Retina (tissue), 1 donor: ENCODE measurements around the gene UBE2Q2.
"Not testable (repeated sequence)": the region's sequence is repeated elsewhere in the genome, so short reads cannot be mapped to it uniquely, and the experiment has no call there.

Experiments
- DNase-seq: peaks from one replicate; pipeline ENCODE4 v3.0.0-alpha.2; 2016

The UBE2Q2 gene

DNA sequence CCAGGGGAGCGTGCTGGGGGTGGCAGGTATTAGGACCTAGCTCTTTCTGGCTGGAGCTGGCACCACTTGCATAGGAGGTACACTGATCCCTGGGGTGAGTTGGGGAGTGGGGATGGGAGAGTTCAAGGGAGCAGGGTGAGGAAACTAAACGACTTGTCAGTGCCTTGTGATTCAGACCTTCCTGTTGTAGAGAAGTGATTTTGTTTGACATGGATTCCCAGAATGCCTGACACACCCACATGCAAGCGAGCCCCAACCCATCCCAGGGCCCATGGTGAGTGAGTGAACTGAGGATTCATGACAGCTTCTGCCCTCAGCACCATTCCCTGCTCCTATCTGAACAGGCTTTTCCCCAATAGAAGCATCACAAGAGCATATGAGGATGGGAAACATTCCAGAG lies 15.6 kb upstream of the UBE2Q2 start:
- DNase-seq = no peak

DNA sequence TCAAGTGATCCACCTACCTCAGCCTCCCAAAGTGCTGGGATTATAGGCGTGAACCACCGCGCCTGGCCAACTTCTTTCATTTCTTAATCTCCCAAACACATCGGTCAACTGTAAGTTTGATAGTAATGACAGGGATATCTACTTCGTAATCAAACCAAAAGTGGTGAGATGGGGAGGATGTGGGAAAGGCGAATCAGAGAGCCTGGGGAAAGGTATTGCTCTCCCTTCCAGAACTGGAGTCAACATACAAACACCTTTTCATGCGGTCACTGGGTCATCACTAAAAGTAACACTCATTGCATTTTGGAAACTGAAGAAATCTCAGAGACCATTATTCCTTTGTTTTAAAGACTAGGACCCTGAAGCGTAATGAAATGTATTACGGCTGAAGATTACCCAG lies 14.8 kb upstream of the UBE2Q2 start:
- no peak for DNase-seq

DNA sequence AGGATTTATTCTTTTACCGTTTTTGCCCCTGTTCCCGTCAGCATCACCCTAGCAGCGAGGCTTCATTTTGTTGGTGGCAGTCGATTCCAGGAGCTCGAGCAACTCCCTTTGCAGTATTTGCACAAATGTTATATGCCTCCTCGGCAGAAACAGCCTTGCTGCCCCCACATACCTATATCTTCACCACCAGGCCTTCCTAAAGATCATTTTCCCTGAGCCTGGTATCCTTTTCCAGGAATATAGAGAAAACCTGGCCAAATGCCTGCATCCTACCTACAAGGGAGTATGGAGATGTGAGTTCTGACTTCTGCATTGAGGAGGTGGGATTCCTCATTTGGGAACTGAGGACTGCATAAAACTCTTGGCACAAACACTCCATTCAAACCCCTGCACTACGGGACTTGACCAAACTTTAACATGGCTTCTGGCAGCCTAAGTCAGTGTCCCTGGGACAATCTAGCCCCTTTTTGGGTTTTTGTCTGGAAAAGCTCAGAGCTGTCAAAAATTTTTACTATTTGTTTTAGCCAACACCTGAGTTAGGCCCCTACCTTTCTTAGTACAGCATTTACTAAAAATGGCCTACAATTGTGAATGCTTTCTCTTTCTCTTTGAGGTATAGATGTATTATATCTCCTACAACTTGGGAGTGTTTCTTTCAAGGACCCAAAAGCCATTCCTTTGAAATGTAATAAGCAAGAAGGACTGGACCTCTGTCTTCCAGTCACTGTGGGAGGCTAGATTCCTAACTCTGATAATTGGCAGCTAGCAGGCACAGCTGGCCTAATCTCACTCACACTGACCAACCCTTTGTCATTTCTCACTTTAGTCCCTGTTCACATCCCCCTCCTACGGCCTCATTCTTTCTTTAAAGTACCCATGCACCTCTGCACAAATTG lies 12.1 kb upstream of the UBE2Q2 start:
- DNase-seq = no peak

DNA sequence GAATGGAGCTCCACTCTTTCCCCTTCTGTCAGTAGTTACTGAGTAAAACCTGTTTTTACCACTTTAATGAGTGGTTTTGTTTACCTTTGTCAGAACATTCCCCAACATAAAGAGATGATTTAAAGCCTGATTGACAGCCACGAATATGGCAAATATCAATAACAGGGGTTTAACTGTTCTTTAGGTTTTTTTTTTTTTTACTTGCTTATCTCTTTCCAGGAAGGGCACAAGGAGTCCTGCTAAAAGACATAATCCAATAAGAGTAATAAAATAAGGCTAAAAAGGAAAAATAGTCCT lies 11.5 kb upstream of the UBE2Q2 start:
- no peak for DNase-seq

DNA sequence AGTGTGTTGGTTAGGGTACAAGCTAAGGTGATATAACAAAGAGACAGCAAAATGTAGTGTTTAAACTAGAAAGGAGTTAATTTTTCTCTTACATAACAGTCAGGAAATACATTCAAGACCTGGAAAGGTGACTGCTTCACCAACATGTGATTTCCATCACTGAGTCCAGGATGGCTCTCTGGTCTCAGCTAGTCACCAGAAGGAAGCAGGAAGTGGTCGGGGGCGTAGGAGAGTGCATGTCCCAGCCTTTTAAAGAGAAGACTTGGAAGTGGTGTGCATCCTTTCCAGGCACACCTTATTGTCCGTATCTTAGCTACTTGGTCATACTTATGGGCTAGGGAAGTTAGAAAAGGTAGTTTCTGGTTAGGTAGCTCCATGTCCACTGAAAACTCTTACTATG lies 11.1 kb upstream of the UBE2Q2 start:
- no peak for DNase-seq

DNA sequence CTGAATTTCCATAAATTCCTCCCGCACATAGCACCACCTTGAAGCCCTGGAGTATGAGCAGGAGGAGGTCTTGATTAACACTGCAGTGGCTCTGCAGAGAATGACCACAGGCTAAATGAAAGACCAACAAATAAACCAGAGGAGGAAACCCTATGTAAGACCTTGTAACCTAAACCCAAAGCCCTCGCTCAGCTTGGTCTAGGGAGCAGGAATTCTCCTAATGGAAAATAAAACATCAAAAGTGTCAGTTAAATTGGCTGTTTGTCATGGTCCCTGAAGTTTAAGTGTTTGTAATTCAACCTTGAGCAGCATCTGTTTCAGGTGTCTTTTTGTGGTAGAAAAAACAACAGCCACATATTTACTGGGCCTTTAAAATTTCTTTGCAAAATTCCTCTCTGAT lies 9.2 kb upstream of the UBE2Q2 start:
- no peak for DNase-seq

DNA sequence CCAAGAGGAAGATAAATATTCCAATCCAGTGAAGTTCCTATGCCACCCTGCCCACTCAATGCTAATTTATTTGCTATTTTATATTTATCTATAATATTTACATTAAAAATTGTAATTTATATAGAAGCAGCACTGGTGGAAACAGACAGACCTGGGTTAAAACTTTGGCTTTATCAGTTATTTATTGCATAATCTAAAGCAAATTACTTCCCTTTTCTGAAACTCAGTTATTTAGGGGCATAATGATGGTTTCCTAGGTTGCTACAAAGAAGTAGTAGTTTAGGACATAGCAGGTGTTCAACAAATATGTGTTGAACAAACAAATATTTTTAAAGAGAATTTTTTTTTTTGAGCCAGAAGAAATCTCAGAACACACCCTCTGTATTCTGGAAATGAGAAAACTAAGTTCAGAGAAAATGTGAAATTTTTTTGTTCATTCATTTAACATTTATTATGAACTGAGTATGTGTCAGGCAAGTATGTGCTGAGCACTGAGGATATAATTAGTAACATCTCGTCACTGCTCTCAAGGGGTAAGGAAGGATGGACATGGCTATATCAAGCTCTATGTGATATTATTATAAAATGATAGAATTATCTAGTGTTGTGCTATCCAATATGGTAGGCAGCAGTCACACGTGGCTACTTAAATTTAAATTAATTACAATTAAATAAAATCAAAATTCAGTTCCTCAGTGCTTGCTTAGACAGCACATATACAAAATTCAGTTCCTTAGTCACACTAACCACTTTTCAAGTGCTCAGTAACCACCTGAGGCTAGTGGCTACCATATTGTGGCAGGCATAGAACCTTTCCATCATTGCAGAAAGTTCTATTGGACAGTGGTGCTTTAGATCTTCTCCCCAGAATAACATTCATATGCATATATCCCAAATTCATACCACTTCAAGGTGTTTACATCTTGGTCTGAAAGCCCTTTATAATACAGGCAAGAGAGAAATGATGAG lies 7.0 kb upstream of the UBE2Q2 start:
- no peak for DNase-seq

DNA sequence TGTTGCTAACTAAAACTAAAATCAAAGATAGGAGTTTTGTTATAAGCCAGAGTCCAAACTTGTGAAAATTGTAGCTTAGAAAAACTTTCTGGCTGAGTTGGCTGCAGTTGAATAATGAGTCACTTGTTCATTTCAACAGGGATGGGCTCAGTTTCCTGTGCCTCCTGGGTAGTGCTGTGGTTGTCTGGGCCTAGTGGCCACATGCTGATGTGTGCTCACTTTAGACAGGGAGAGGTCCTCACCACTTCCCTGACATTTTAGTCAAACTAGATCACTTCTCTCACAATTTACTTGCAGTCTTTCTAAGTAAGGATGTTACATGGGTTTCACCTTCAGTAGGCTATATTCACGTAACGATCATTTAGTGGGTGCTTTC lies 6.3 kb upstream of the UBE2Q2 start:
- DNase-seq = no peak

DNA sequence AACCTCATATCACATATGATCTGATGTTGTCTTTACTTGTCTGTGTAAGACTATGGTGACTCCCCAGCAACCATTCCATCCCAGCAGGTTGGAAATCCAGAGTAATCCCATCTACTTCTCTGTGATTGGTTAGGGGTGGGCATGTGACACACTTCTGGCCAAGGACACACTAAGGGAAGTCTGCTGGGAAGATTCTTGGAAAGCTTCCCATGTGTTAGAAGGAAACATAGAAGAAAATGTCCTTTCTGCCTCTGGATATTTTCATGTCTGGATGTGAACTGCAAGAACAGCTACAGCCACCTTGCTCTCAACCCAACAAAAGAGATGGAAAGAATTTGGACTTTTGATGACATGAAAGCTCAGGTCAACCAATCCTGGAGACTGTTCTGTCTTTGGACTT lies 2.6 kb upstream of the UBE2Q2 start:
- no peak for DNase-seq

DNA sequence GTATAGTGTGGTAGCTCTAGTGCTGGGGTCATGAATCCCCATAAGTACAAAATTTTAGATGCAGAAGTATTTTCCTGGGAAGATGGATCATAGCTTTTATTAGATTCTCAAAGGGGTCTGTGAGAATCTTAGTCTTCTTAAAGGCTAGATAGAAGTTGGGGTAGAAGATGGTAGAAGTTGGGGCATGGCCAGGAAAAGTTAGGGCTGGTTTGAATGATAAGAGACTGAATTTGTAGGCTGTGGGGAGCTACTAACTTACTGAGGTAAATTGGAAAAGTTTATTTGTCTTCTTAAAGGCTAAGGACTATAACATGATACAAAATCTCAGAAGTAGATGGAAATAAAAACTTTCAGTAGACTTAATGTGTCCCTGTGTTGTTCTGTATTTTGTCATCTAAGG lies 1.6 kb upstream of the UBE2Q2 start:
- DNase-seq = no peak

DNA sequence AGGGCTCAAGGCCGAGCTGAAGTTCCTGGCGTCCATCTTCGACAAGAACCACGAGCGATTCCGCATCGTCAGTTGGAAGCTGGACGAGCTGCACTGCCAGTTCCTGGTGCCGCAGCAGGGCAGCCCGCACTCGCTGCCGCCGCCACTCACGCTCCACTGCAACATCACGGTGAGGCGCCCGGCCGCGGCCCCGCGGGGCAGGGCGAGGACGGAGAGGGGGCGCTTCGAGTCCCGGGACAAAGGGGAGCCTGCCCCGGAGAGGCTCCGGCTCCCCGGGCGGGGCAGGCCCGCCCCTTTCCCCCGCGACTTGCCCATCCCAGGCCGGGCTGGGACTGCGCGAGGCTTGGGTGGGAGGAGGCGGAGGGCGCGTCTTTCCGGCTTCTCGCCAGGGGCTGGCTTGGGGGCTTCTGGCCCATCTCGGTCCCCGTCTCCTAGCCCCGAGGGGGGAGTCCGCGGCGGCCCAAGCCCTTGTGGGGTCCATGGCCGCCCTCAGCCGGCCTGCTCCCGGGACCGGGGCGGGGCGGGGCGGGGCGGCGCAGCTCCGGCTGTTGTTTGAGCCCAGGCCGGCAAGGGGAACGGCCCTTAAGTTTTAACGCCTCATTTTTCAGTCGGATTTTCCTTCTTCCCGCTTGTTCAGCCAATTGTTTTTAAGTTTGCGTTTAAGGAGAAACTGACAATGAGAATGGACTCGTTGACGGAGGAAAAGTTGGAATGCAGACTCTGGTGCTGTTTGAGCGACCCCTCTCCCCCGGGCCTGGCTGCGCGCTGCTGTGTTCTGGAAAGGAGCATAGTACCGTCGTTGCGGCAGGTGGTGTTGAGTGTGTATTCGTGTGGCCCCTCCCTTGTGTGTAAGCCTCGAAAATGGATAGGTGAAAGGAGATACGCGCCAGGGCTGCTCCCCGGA lies 683 bp downstream of the UBE2Q2 start:
- DNase-seq = peak; percentile 90

DNA sequence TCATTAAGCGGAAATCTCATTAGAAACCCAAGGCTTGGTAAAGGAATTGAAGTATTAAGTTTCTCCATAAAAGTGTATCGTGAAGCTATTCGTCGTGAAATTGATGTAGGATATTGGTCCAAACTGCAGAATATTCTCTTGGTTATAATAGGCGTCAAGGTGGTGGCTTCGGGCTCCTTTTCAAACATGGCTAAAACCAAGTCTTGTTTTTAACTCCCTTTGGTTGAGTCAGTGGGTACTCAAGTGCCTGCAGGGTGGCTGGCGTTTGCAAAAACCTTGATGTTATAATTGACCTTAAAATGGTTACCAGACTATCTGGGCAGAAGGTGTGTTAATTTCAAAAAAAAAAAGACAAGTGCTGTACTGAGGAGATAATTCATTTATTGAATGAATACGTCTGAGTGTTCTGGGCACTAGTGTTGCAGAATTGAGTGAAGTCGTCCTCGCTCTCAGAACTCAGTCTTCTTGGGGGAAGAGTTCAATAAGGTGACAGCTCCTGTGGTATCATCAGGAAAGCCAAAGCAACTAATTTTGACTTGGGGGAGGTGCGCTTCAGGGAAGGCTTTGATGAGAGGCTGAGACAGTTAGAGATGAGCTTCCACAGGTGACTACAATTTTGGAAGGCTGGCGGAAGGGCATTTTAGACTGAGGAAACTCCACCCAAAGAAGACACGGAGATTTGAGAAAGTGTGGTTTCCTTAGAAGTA lies 1.5 kb downstream of the UBE2Q2 start:
- no peak for DNase-seq

DNA sequence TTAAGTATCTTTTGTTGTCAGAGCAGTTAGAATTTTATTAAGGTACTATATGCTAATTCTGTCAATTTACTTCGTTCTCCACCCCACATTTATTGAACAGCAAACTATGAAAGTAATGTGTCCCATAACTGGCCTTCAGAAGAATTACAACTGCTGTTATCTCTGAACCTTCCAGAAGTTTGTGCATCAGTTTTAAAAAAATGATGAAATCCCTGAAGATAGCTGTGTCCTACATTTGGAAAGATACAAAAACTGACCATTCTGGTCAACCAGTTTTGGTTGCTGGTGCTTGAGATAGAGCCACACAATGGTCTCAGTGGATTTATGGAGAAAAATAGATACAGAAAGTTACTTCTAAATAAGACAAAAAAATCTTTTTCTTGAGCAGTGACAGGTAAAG lies 5.9 kb downstream of the UBE2Q2 start:
- no peak for DNase-seq

DNA sequence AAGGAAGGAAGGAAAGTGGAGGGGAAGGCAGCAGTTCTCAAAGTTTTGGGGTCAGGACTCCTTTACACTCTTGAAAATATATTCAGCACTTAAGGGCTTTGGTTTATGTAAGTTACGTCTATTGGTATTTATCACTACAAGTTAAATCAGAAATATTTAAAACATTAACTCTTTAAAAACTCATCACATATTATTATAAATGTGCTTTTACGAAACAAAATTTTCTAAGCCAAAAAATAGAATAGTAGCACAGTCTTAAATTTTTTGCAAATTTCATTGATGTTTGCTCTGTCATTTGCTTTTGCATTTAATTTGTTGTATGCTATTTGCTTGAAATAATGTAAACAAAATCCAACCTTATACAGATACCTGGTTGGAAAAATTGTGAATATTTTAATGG lies 7.5 kb downstream of the UBE2Q2 start:
- no peak for DNase-seq

DNA sequence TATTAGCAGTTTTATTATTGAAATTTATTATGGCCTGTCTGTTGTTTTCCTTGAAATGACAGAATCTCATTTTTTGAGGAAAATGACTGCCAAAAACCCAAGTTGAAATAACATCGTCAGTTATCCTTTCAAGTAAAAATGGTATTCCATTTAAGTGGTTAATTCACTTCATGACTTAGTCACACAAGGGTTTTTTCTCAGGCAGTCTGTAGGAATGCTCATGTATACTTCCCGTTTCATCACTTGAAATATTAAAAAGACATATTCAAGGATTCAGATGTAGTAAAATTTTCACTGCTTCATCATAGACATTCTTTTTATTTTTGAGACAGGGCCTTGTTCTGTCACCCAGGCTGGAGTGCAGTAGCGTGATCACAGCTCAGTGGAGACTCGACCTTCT lies 8.3 kb downstream of the UBE2Q2 start:
- not testable (repeated sequence) for DNase-seq

DNA sequence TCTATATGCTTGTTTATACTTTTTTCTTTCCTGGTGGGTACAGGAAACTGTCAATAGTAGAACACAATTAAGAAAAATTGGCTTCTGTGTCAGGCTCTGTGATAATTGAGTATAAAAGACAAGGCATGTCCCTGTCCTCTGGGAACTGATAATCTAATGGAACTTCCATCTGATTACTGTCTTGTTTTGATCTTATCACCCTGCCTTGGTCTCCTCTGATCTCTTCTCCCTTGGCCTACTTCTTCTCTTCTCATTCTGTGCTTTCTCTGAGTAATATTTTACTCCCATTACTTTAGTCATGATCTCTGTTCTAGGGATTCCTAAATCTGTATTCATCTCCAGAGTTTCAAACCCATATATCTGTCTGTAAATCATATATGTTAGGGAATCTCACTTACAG lies 14.6 kb downstream of the UBE2Q2 start:
- no peak for DNase-seq

DNA sequence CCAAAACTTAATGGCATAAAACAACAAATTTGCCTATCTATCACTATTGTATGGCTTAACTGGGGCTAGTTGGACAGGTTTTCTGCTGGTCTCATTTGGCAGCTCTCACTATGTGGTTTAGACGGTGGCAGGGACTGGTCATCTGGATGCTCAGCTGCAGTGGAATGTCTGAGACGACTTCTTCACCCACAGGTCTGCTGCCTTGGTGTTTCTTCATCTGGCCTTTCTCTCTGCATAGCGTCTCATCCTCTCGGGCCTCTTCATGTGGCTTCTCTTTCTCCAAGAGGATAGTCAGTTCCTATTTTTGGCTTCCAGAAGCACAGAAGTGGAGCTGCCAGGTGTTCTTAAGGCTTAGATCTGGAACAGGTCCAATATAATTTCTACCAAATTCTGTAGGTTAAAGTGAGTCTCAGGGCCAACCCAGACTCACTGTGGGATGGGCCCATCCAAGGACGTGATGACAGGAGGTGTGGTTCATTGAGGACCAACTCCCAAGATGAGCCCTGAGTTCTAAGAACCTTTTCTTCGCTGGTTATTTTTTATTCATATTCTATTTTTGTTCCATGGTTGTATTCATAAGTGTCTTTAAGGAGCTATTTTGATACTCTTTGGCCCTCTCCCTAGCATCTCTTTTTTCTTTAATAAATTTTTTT lies 18.6 kb downstream of the UBE2Q2 start:
- DNase-seq = no peak

DNA sequence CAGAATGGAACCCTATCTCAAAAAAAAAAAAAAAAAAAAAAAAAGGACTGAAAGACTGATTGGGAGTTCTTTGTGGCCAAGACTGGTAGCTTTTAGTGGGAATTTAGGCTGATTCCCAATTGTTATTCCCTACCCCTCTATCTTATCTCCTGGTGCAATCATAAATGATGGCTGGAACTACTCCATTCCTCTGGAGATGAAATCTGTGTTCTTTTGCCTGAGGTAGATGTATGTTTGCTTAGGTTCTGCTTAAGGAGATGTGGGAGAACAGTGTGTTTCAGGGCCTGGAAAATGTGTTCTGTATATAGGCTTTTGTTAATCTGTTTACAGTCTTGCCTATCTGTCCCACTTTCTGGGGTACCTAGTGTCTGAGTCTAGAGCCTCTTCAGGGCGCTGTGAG lies 19.5 kb downstream of the UBE2Q2 start:
- no peak for DNase-seq

DNA sequence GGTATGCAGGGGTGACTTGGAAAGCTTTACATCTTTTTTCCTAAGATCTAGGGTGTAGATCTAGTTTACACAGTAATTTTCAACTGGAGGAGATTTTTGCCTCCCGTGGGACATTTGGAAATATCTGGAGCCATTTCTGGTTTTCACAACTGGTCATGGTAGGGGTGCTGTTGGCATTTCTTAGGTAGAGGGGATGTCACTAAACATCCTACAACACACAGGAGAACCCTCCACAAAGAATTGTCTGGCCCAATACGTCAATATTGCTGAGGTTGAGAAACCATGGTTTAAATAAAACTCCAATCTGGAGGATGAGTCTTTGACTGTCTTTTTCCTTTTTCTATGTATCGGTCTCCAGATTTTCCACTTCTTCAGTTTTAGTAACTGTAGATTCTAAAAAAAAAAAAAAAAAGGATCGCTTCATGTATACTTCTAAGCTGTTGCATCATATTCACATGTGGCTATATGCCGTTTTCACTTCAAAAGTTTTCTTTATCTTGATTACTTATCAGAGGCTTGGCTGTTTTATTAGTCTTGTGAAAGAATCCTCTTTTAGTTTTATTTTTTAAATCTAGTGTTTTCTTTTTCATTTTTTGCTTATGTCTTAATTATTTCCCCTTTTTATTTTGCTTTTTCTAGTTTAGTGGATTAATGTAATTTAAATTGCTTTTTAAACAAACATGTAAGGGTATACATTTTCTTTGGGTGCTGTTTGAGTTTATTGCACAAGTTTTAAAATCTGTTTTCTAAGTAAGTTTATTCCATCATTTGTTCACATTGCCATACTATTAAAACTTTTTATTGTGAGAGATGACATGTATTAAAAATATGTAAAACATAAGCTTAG lies 21.2 kb downstream of the UBE2Q2 start:
- no peak for DNase-seq

DNA sequence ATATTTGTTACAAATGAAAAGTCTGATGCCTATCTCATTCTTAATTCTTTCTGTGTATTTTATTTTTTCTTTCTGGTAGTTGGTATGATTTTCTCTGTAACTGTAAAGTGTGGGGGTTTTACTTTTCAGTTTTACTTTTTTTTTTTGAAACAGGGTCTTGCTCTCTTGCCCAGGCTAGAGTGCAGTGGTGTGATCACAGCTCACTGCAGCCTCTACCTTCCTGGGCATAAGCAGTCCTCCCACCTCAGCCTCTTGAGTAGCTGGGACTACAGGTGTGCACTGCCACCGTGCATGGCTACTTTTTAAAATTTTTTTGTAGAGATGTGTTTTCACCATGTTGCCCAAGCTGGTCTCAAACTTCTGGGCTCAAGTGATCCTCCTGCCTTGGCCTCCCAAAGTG lies 22.8 kb downstream of the UBE2Q2 start:
- DNase-seq = not testable (repeated sequence)

DNA sequence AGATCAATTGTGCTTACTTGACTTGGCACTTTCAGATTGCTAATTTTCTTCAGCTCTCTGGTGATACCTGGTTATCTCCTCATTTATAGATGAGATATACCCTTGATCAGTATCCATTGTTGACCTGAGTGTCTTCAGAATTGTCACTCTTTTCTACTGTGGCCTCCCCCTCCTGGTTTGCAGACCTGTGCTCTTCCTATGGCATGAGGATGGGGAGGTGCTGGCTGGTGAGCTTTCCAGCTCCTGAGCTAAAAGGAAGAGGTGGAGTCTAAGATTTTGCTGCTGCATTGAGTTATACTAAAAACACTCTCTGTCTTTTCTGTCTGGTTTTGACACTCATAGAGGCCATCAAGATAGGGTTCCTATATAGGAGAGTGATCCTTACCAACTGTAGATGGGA lies 23.7 kb downstream of the UBE2Q2 start:
- DNase-seq = no peak
